ENCODE data around the gene STK35. TPM values are rescaled to one million over a fixed set of nuclear protein-coding genes. Genes with fewer than 3 reads are reported as not detected.

The STK35 gene
- total RNA-seq (10 to 100 TPM; 18.5 to 19.3 TPM), polyA plus RNA-seq (1 to 10 TPM; 5.9 to 6.4 TPM)

- CTCF ChIA-PET (ENCODE audit: partially characterized antibody) = interaction anchor here (0.9 kb wide), 1 partner anchor 93 kb away, joined by 3 read pairs; no protein-coding TSS in a partner anchor
Observed at GRCh38 chr20:2101057-2101864, at the start of gene STK35. Gene STK35 (plus strand): TSS chr20:2101827. CDS start chr20:2101882, 55 bp downstream.

GRCh38 chr20:2051946-2052345, 49.7 kb upstream of the STK35 start:
- Histone ChIP-seq H3K9me3 (ENCODE audit: control insufficient read depth in 1 of 2, low read length in 2 of 2) (no peaks in the 10 kb centered on the region), H3K4me1 (ENCODE audit: insufficient read depth, low read length) (no peaks in the 10 kb centered on the region), H3K36me3 (ENCODE audit: insufficient read depth, low read length) (no peaks in the 10 kb centered on the region), H3K4me3 (ENCODE audit: low read length in 2 of 2) (no peak overlapping the region), H3K27me3 (ENCODE audit: insufficient read depth, low read length) (no peaks in the 10 kb centered on the region), H3K27ac (ENCODE audit: low read depth, low read length) (no peak overlapping the region)
- Mint-ChIP-seq H3K4me3 (no peak overlapping the region), H3K36me3 (no peaks in the 10 kb centered on the region), H3K27ac (peak overlapping the region in 1 of 7 donors; percentile 7), H3K9me3 (peaks cover 0 to 19% (median 6%) of the 10 kb centered on the region in 8 donors), H3K4me1 (no peaks in the 10 kb centered on the region), H3K27me3 (peaks cover 17 to 36% of the 10 kb centered on the region in 2 donors)
- ChIA-PET CTCF (ENCODE audit: partially characterized antibody) (no interaction called here), POLR2A (ENCODE audit: partially characterized antibody) (interaction anchor here (0.6 kb wide), 1 partner anchor 106 kb away, joined by 3 read pairs; no protein-coding TSS in a partner anchor)
- no peak for DNase-seq
- intact Hi-C loops (cut with micrococcal nuclease) = no loop called here

More at GRCh38 chr20:2101057-2101864, at the start of gene STK35:
- Histone ChIP-seq H3K27ac (ENCODE audit: low read depth, low read length) (peak within 1 kb of the TSS; percentile 97), H3K9me3 (ENCODE audit: control insufficient read depth in 1 of 2, low read length in 2 of 2) (no peaks in the 10 kb centered on the region), H3K4me3 (ENCODE audit: low read length in 2 of 2) (peak within 1 kb of the TSS; percentile 33 to 98), H3K36me3 (ENCODE audit: insufficient read depth, low read length) (peaks cover 4% of the 10 kb centered on the region), H3K4me1 (ENCODE audit: insufficient read depth, low read length) (peaks cover 37% of the 10 kb centered on the region), H3K27me3 (ENCODE audit: insufficient read depth, low read length) (no peaks in the 10 kb centered on the region)
- no peak for DNase-seq
- Mint-ChIP-seq H3K27me3 (peaks cover 0 to 2% of the 10 kb centered on the region in 2 donors), H3K4me3 (peak within 1 kb of the TSS; percentile 92 to 98 (median 96)), H3K4me1 (peaks cover 26 to 52% (median 35%) of the 10 kb centered on the region in 4 donors), H3K36me3 (peaks cover 10 to 20% of the 10 kb centered on the region in 2 donors), H3K27ac (peak within 1 kb of the TSS; percentile 100), H3K9me3 (no peaks in the 10 kb centered on the region)
- intact Hi-C loops (cut with micrococcal nuclease) = loop anchor here (5.0 kb wide), 1 partner anchor 134 kb away; no protein-coding TSS in a partner anchor
- POLR2A ChIA-PET (ENCODE audit: partially characterized antibody) = interaction anchor here (2.0 to 3.9 kb wide), 4 partner anchors 12 to 551 kb away, joined by 4 to 27 read pairs (median 12); partner anchors contain the start of genes NOP56 and SNRPB

GRCh38 chr20:2052741-2053140, 48.9 kb upstream of the STK35 start:
- H3K4me1 Mint-ChIP-seq = no peaks in the 10 kb centered on the region

GRCh38 chr20:2053615-2054014, 48.0 kb upstream of the STK35 start:
- ChIA-PET POLR2A (ENCODE audit: partially characterized antibody) (interaction anchor here (2.1 kb wide), 1 partner anchor 49 kb away, joined by 7 read pairs; no protein-coding TSS in a partner anchor), CTCF (ENCODE audit: partially characterized antibody) (interaction anchor here (1.3 kb wide), 1 partner anchor 119 kb away, joined by 3 read pairs; no protein-coding TSS in a partner anchor)
- peaks cover 0 to 4% of the 10 kb centered on the region in 2 donors for H3K36me3 Mint-ChIP-seq
- Histone ChIP-seq H3K36me3 (ENCODE audit: insufficient read depth, low read length) (no peaks in the 10 kb centered on the region), H3K27ac (ENCODE audit: low read depth, low read length) (no peak overlapping the region), H3K4me3 (ENCODE audit: low read length in 2 of 2) (no peak overlapping the region), H3K4me1 (ENCODE audit: insufficient read depth, low read length) (no peaks in the 10 kb centered on the region), H3K9me3 (ENCODE audit: control insufficient read depth in 1 of 2, low read length in 2 of 2) (no peaks in the 10 kb centered on the region), H3K27me3 (ENCODE audit: insufficient read depth, low read length) (no peaks in the 10 kb centered on the region)
- intact Hi-C loops (cut with micrococcal nuclease) = no loop called here
- no peaks in the 10 kb centered on the region for H3K4me1 Mint-ChIP-seq
- peaks cover 4 to 32% (median 15%) of the 10 kb centered on the region in 8 donors for H3K9me3 Mint-ChIP-seq
- peaks cover 27 to 50% of the 10 kb centered on the region in 2 donors for H3K27me3 Mint-ChIP-seq
- no peak for DNase-seq
- H3K27ac Mint-ChIP-seq = no peak overlapping the region
- no peak overlapping the region for H3K4me3 Mint-ChIP-seq

More at GRCh38 chr20:2052741-2053140, 48.9 kb upstream of the STK35 start:
- Histone ChIP-seq H3K27me3 (ENCODE audit: insufficient read depth, low read length) (no peaks in the 10 kb centered on the region), H3K4me1 (ENCODE audit: insufficient read depth, low read length) (no peaks in the 10 kb centered on the region), H3K9me3 (ENCODE audit: control insufficient read depth in 1 of 2, low read length in 2 of 2) (no peaks in the 10 kb centered on the region), H3K4me3 (ENCODE audit: low read length in 2 of 2) (no peak overlapping the region), H3K36me3 (ENCODE audit: insufficient read depth, low read length) (no peaks in the 10 kb centered on the region), H3K27ac (ENCODE audit: low read depth, low read length) (no peak overlapping the region)
- H3K4me3 Mint-ChIP-seq = no peak overlapping the region
- CTCF ChIA-PET (ENCODE audit: partially characterized antibody) = interaction anchor here (1.3 kb wide), 1 partner anchor 120 kb away, joined by 3 read pairs; no protein-coding TSS in a partner anchor
- H3K9me3 Mint-ChIP-seq = peaks cover 0 to 23% (median 9%) of the 10 kb centered on the region in 8 donors
- DNase-seq = no peak
- H3K27me3 Mint-ChIP-seq = peaks cover 19 to 41% of the 10 kb centered on the region in 2 donors
- intact Hi-C loops (cut with micrococcal nuclease) = no loop called here
- POLR2A ChIA-PET (ENCODE audit: partially characterized antibody) = interaction anchor here (2.1 kb wide), 1 partner anchor 50 kb away, joined by 7 read pairs; no protein-coding TSS in a partner anchor
- peaks cover 0 to 3% of the 10 kb centered on the region in 2 donors for H3K36me3 Mint-ChIP-seq
- no peak overlapping the region for H3K27ac Mint-ChIP-seq

GRCh38 chr20:2054911-2055310, 46.7 kb upstream of the STK35 start:
- Mint-ChIP-seq H3K27ac (no peak overlapping the region), H3K4me1 (no peaks in the 10 kb centered on the region), H3K4me3 (no peak overlapping the region), H3K9me3 (peaks cover 4 to 34% (median 16%) of the 10 kb centered on the region in 8 donors), H3K36me3 (peaks cover 0 to 4% of the 10 kb centered on the region in 2 donors), H3K27me3 (peaks cover 29 to 54% of the 10 kb centered on the region in 2 donors)
- H3K36me3 ChIP-seq (ENCODE audit: insufficient read depth, low read length) = no peaks in the 10 kb centered on the region
- POLR2A ChIA-PET (ENCODE audit: partially characterized antibody) = interaction anchor here (2.1 kb wide), 1 partner anchor 48 kb away, joined by 7 read pairs; no protein-coding TSS in a partner anchor
- no peak for DNase-seq
- CTCF ChIA-PET (ENCODE audit: partially characterized antibody) = no interaction called here
- H3K9me3 ChIP-seq (ENCODE audit: control insufficient read depth in 1 of 2, low read length in 2 of 2) = no peaks in the 10 kb centered on the region
- H3K27me3 ChIP-seq (ENCODE audit: insufficient read depth, low read length) = no peaks in the 10 kb centered on the region
- no peak overlapping the region for H3K4me3 ChIP-seq (ENCODE audit: low read length in 2 of 2)
- H3K4me1 ChIP-seq (ENCODE audit: insufficient read depth, low read length) = no peaks in the 10 kb centered on the region
- no peak overlapping the region for H3K27ac ChIP-seq (ENCODE audit: low read depth, low read length)
- intact Hi-C loops (cut with micrococcal nuclease) = no loop called here

- CTCF ChIA-PET (ENCODE audit: partially characterized antibody) = no interaction called here
Observed at GRCh38 chr20:2059411-2059810, 42.2 kb upstream of the STK35 start.

GRCh38 chr20:2065099-2065498, 36.5 kb upstream of the STK35 start:
- no peaks in the 10 kb centered on the region for H3K9me3 ChIP-seq (ENCODE audit: control insufficient read depth in 1 of 2, low read length in 2 of 2)
- no peaks in the 10 kb centered on the region for H3K4me1 ChIP-seq (ENCODE audit: insufficient read depth, low read length)
- Mint-ChIP-seq H3K9me3 (peaks cover 0 to 4% (median 0%) of the 10 kb centered on the region in 8 donors), H3K27me3 (peaks cover 29 to 32% of the 10 kb centered on the region in 2 donors), H3K4me3 (no peak overlapping the region), H3K36me3 (no peaks in the 10 kb centered on the region), H3K27ac (no peak overlapping the region), H3K4me1 (no peaks in the 10 kb centered on the region)
- H3K27ac ChIP-seq (ENCODE audit: low read depth, low read length) = no peak overlapping the region
- ChIA-PET POLR2A (ENCODE audit: partially characterized antibody) (no interaction called here), CTCF (ENCODE audit: partially characterized antibody) (no interaction called here)
- H3K27me3 ChIP-seq (ENCODE audit: insufficient read depth, low read length) = peaks cover 4% of the 10 kb centered on the region
- H3K4me3 ChIP-seq (ENCODE audit: low read length in 2 of 2) = no peak overlapping the region
- no peaks in the 10 kb centered on the region for H3K36me3 ChIP-seq (ENCODE audit: insufficient read depth, low read length)
- DNase-seq = no peak
- intact Hi-C loops (cut with micrococcal nuclease) = no loop called here

More at GRCh38 chr20:2059411-2059810, 42.2 kb upstream of the STK35 start:
- peaks cover 0 to 4% of the 10 kb centered on the region in 2 donors for H3K36me3 Mint-ChIP-seq
- no peak overlapping the region for H3K4me3 Mint-ChIP-seq
- H3K27me3 Mint-ChIP-seq = peaks cover 22 to 33% of the 10 kb centered on the region in 2 donors
- POLR2A ChIA-PET (ENCODE audit: partially characterized antibody) = no interaction called here
- no peaks in the 10 kb centered on the region for H3K4me1 Mint-ChIP-seq
- Histone ChIP-seq H3K4me1 (ENCODE audit: insufficient read depth, low read length) (no peaks in the 10 kb centered on the region), H3K27me3 (ENCODE audit: insufficient read depth, low read length) (no peaks in the 10 kb centered on the region), H3K4me3 (ENCODE audit: low read length in 2 of 2) (no peak overlapping the region), H3K36me3 (ENCODE audit: insufficient read depth, low read length) (no peaks in the 10 kb centered on the region), H3K27ac (ENCODE audit: low read depth, low read length) (no peak overlapping the region), H3K9me3 (ENCODE audit: control insufficient read depth in 1 of 2, low read length in 2 of 2) (no peaks in the 10 kb centered on the region)
- H3K9me3 Mint-ChIP-seq = peaks cover 2 to 18% (median 12%) of the 10 kb centered on the region in 8 donors
- no peak overlapping the region for H3K27ac Mint-ChIP-seq
- intact Hi-C loops (cut with micrococcal nuclease) = no loop called here
- no peak for DNase-seq

All from CD4-positive, alpha-beta memory T cell (primary cell).